GM10248 (cell line): ENCODE results near the gene SYPL2.

Experiments used
- CTCF ChIA-PET: fragments of 300-600 bp; sonication (Branson Sonifier 250); formaldehyde crosslinking; extraction: SDS; loops from one replicate; lab custom pipeline; 2021; ENCODE audit warnings: antibody characterized with exemption; lab: Yijun Ruan, JAX
- POLR2A ChIA-PET: fragments of 350-650 bp; sonication (Branson Sonifier 250); formaldehyde crosslinking; extraction: SDS; loops from one replicate; lab custom pipeline; 2020; ENCODE audit warnings: antibody characterized with exemption; lab: Yijun Ruan, JAX
- DNase-seq: peaks from one replicate; pipeline ENCODE4 v3.0.0; 2012; ENCODE audit errors: extremely low spot score
- CTCF ChIP-seq: IDR thresholded peaks from 2 replicates; pipeline ENCODE4 v1.5.1; 2012; ENCODE audit warnings: mild to moderate bottlenecking, low read depth; ENCODE audit errors: extremely low read depth, missing control alignments, control extremely low read depth

SYPL2 gene

GRCh38 chr1:109527098-109527811 is 60.9 kb downstream of the SYPL2 start:
- no peak for TF ChIP-seq CTCF
- ChIA-PET POLR2A (interaction anchor here (0.6 kb wide), 1 partner anchor 58 kb away, joined by 5 read pairs; no protein-coding TSS in a partner anchor), CTCF (interaction anchor here (0.8 to 26.3 kb wide), 6 partner anchors 8 to 249 kb away, joined by 3 to 1898 read pairs (median 54); partner anchors contain the start of genes AMIGO1, ATXN7L2, CYB561D1 and GPR61)
- DNase-seq: peak; percentile 60

- TF ChIP-seq CTCF: no peak
- ChIA-PET CTCF (interaction anchor here (0.9 to 26.3 kb wide), 8 partner anchors 8 to 415 kb away, joined by 3 to 1898 read pairs (median 6); partner anchors contain the start of genes AMIGO1, ATXN7L2, CYB561D1 and GPR61), POLR2A (interaction anchor here (0.5 kb wide), 1 partner anchor 29 kb away, joined by 3 read pairs; no protein-coding TSS in a partner anchor)
- DNase-seq: no peak
Measured at GRCh38 chr1:109527846-109528695, 61.7 kb downstream of the SYPL2 start.

- ChIA-PET CTCF (interaction anchor here (0.9 to 26.3 kb wide), 7 partner anchors 14 to 416 kb away, joined by 3 to 1898 read pairs (median 9); partner anchors contain the start of genes AMIGO1, ATXN7L2, CYB561D1 and GPR61), POLR2A (interaction anchor here (0.5 kb wide), 1 partner anchor 30 kb away, joined by 3 read pairs; no protein-coding TSS in a partner anchor)
- DNase-seq: no peak
- no peak for TF ChIP-seq CTCF
Measured at GRCh38 chr1:109528712-109529111, 62.4 kb downstream of the SYPL2 start.

- CTCF ChIA-PET: interaction anchor here (0.8 to 26.3 kb wide), 9 partner anchors 12 to 331 kb away, joined by 3 to 1898 read pairs (median 9); partner anchors contain the start of genes AMIGO1, ATXN7L2, CYB561D1 and GPR61
Measured at GRCh38 chr1:109529881-109530456, 63.6 kb downstream of the SYPL2 start.

GRCh38 chr1:109530457-109531087 is 64.2 kb downstream of the SYPL2 start:
- DNase-seq: no peak
- no peak for TF ChIP-seq CTCF
- ChIA-PET CTCF (interaction anchor here (0.8 to 26.3 kb wide), 12 partner anchors 12 to 499 kb away, joined by 3 to 1898 read pairs (median 38); partner anchors contain the start of genes AMIGO1, ATXN7L2, CYB561D1 and GNAI3), POLR2A (no interaction called here)

More at GRCh38 chr1:109529881-109530456, 63.6 kb downstream of the SYPL2 start:
- POLR2A ChIA-PET: no interaction called here
- DNase-seq: no peak
- no peak for TF ChIP-seq CTCF
